Measurements from ENCODE around the gene SIGMAR1.

Gene SIGMAR1

GRCh38 chr9:34637356-34638137, at the start of gene SIGMAR1:
TSS of gene SIGMAR1 (minus strand) at chr9:34637787. CDS start at chr9:34637697, 90 bp downstream.
- DNase-seq = peak; percentile 89

- DNase-seq = no peak
Measured at GRCh38 chr9:34686732-34687131, 49.1 kb upstream of the SIGMAR1 start.

- DNase-seq = no peak
Measured at GRCh38 chr9:34686231-34686630, 48.6 kb upstream of the SIGMAR1 start.

- no peak for DNase-seq
Measured at GRCh38 chr9:34685591-34685990, 48.0 kb upstream of the SIGMAR1 start.

GRCh38 chr9:34684816-34685215, 47.2 kb upstream of the SIGMAR1 start:
- DNase-seq = no peak

- DNase-seq = no peak
Measured at GRCh38 chr9:34684145-34684544, 46.6 kb upstream of the SIGMAR1 start.

- no peak for DNase-seq
Measured at GRCh38 chr9:34675869-34676268, 38.3 kb upstream of the SIGMAR1 start.

- peak; percentile 48 for DNase-seq
Measured at GRCh38 chr9:34675048-34675714, 37.6 kb upstream of the SIGMAR1 start.

- no peak for DNase-seq
Measured at GRCh38 chr9:34674440-34674839, 36.9 kb upstream of the SIGMAR1 start.

GRCh38 chr9:34671307-34671706, 33.7 kb upstream of the SIGMAR1 start:
- no peak for DNase-seq

GRCh38 chr9:34669809-34670562, 32.4 kb upstream of the SIGMAR1 start:
- DNase-seq = no peak

GRCh38 chr9:34665381-34666250, 28.0 kb upstream of the SIGMAR1 start:
- peak; percentile 93 for DNase-seq

GRCh38 chr9:34665067-34665380, 27.4 kb upstream of the SIGMAR1 start:
- no peak for DNase-seq

GRCh38 chr9:34664281-34665066, 26.9 kb upstream of the SIGMAR1 start:
- peak; percentile 72 for DNase-seq

- DNase-seq = peak; percentile 42
Measured at GRCh38 chr9:34663303-34663605, 25.7 kb upstream of the SIGMAR1 start.

- DNase-seq = no peak
Measured at GRCh38 chr9:34662526-34663302, 25.1 kb upstream of the SIGMAR1 start, which contains the start of gene CCL27. TSS of gene CCL27 (minus strand) at chr9:34662657. CDS start at chr9:34662633, 24 bp downstream.

GRCh38 chr9:34659592-34660253, 22.1 kb upstream of the SIGMAR1 start:
- DNase-seq = no peak

- no peak for DNase-seq
Measured at GRCh38 chr9:34658461-34658860, 20.9 kb upstream of the SIGMAR1 start.

- DNase-seq = no peak
Measured at GRCh38 chr9:34656992-34657391, 19.4 kb upstream of the SIGMAR1 start.

GRCh38 chr9:34655394-34655793, 17.8 kb upstream of the SIGMAR1 start:
- DNase-seq = no peak

Measured in CD4-positive, alpha-beta T cell treated with Interferon gamma for 1 hour (primary cell).